PC-9 (cell line): ENCODE measurements around the gene FCN2. TPM values are rescaled to one million over a fixed set of nuclear protein-coding genes. Genes with fewer than 3 reads are reported as not detected.
A peak's percentile ranks its signal among the peaks of the same experiment; 100 is the strongest.

Experiments used
- BruUV-seq: library from RNA; stranded (reverse); fragments of 400-500 nt; replicated peaks from 2 replicates; lab custom pipeline; 2021; lab: Mats Ljungman, UMichigan
- CTCF ChIA-PET: fragments of 300-600 bp; sonication (Branson Sonifier 250); formaldehyde crosslinking; loops from one replicate; lab custom pipeline; 2022; ENCODE audit warnings: antibody characterized with exemption; lab: Charles Lee
- POLR2A ChIA-PET: fragments of 300-600 bp; sonication (Branson Sonifier 250); formaldehyde crosslinking; loops from one replicate; lab custom pipeline; 2022; ENCODE audit warnings: antibody characterized with exemption; ENCODE audit not compliant: unreplicated experiment; lab: Charles Lee
- DNase-seq, 2 experiments: peaks; one replicate each; pipeline versions ENCODE4 v3.0.0 to v3.0.0-alpha.2; 2015 to 2022; ENCODE audit warnings: mixed read lengths in 1 of 2
- H2AFZ ChIP-seq: fragments of 200-600 bp; sonication (generic); 2 replicates; pipeline ENCODE4 v1.8.1; 2017; ENCODE audit warnings: antibody characterized with exemption
- H3F3A ChIP-seq: fragments of 200-600 bp; sonication (generic); 2 replicates; pipeline ENCODE4 v1.8.1; 2017; ENCODE audit warnings: antibody characterized with exemption, mild to moderate bottlenecking, low read depth; ENCODE audit not compliant: insufficient read depth
- H3K27ac ChIP-seq: fragments of 200-600 bp; sonication (generic); 2 replicates; pipeline ENCODE4 v1.6.1; 2016; ENCODE audit warnings: mixed run types
- H3K27me3 ChIP-seq: fragments of 200-600 bp; sonication (generic); 2 replicates; pipeline ENCODE4 v1.6.1; 2016; ENCODE audit warnings: low read depth, mixed run types; ENCODE audit not compliant: insufficient read depth
- H3K36me3 ChIP-seq: fragments of 200-600 bp; sonication (generic); 2 replicates; pipeline ENCODE4 v1.6.1; 2016; ENCODE audit warnings: low read depth, mixed run types
- H3K4me1 ChIP-seq: fragments of 200-600 bp; sonication (generic); replicated peaks from 2 replicates; pipeline ENCODE4 v1.6.1; 2016; ENCODE audit warnings: mixed run types; ENCODE audit not compliant: insufficient read depth
- H3K4me2 ChIP-seq: fragments of 200-600 bp; sonication (generic); 2 replicates; pipeline ENCODE4 v1.6.1; 2017; ENCODE audit warnings: mixed run types
- H3K4me3 ChIP-seq: fragments of 200-600 bp; sonication (generic); 2 replicates; pipeline ENCODE4 v1.6.1; 2016; ENCODE audit warnings: mixed run types
- H3K79me2 ChIP-seq: fragments of 200-600 bp; sonication (generic); 2 replicates; pipeline ENCODE4 v1.6.1; 2017; ENCODE audit warnings: low read depth, mixed run types
- H3K9me2 ChIP-seq: fragments of 200-600 bp; sonication (generic); 2 replicates; pipeline ENCODE4 v1.8.1; 2017; ENCODE audit warnings: mild to moderate bottlenecking; ENCODE audit not compliant: insufficient read depth
- H3K9me3 ChIP-seq: fragments of 200-600 bp; sonication (generic); 2 replicates; pipeline ENCODE4 v1.8.1; 2016; ENCODE audit warnings: low read depth; ENCODE audit not compliant: insufficient read depth
- H4K20me1 ChIP-seq: fragments of 200-600 bp; sonication (generic); 2 replicates; pipeline ENCODE4 v1.8.1; 2017; ENCODE audit not compliant: insufficient read depth
- CTCF ChIP-seq: fragments of 200-600 bp; sonication (generic); conservative IDR thresholded peaks from 2 replicates; pipeline ENCODE4 v1.6.1; 2017; ENCODE audit warnings: mixed run types, antibody characterized with exemption, mild to moderate bottlenecking, moderate library complexity
- EZH2 ChIP-seq: fragments of 200-600 bp; sonication (generic); IDR thresholded peaks from 2 replicates; pipeline ENCODE4 v1.8.0; 2017; ENCODE audit warnings: antibody characterized with exemption, low read depth
- intact Hi-C: fragments of 100-400 bp; cut with micrococcal nuclease; formaldehyde crosslinking; loops from one replicate; pipeline ENCODE4 v1.10.0; 2022; ENCODE audit not compliant: unreplicated experiment
- total RNA-seq: library from RNA; stranded (reverse); gene quantifications from 2 replicates; pipeline ENCODE4 v1.2.3, GENCODE V29; 2021

FCN2 gene
- total RNA-seq, 1 experiment from 2014 or later = not detected

- ChIA-PET CTCF (no interaction called here), POLR2A (no interaction called here)
- no TSS peak for BruUV-seq
- Histone ChIP-seq H3K36me3 (no peaks in the 10 kb centered on the region), H2AFZ (no peak overlapping the region), H4K20me1 (no peaks in the 10 kb centered on the region; the same call in 1 of the 2 replicates), H3K79me2 (no peaks in the 10 kb centered on the region), H3F3A (no peaks in the 10 kb centered on the region; the same call in 1 of the 2 replicates), H3K27me3 (peaks cover 77% of the 10 kb centered on the region), H3K4me3 (no peak overlapping the region), H3K4me1 (no peaks in the 10 kb centered on the region), H3K27ac (no peak overlapping the region), H3K9me3 (no peaks in the 10 kb centered on the region), H3K9me2 (no peaks in the 10 kb centered on the region), H3K4me2 (no peak overlapping the region)
- TF ChIP-seq EZH2 (no peak), CTCF (no peak)
- intact Hi-C loops = loop anchor here (5.0 kb wide), 1 partner anchor 411 kb away; no protein-coding TSS in a partner anchor
- peak; percentile 38 to 64 for DNase-seq
Measured at GRCh38 chr9:134858051-134858841, 22.4 kb upstream of the FCN2 start.

DNA sequence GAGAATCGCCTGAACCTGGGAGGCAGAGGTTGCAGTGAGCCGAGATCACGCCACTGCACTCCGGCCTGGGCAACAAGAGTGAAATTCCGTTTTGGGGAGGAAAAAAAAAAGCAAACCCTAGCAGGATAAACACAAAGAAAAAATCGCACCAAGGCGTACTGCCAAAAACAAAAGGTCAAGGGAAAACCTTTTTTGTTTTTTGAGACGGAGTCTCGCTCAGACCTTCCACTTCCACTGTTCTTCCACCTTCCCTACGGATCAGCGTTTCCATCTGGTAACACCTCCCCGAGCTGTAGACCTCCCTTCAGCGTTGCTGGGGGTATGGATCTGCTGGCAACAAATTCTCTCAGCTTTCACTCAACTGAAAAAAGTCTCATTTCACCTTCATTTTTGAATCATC, 20.1 kb upstream of the FCN2 start:
- H4K20me1 ChIP-seq = no peaks in the 10 kb centered on the region; the same call in 1 of the 2 replicates
- no peak overlapping the region for H3K27ac ChIP-seq
- no peaks in the 10 kb centered on the region for H3K4me1 ChIP-seq
- peaks cover 77% of the 10 kb centered on the region for H3K27me3 ChIP-seq
- POLR2A ChIA-PET = no interaction called here
- no peak overlapping the region for H3K4me3 ChIP-seq
- H3K9me3 ChIP-seq = no peaks in the 10 kb centered on the region
- TF ChIP-seq CTCF (no peak), EZH2 (no peak)
- DNase-seq = no peak
- no peak overlapping the region for H3K4me2 ChIP-seq
- H3K36me3 ChIP-seq = no peaks in the 10 kb centered on the region
- BruUV-seq = no TSS peak
- CTCF ChIA-PET = no interaction called here
- no peaks in the 10 kb centered on the region for H3K9me2 ChIP-seq
- intact Hi-C loops = no loop called here
- no peak overlapping the region for H2AFZ ChIP-seq
- H3K79me2 ChIP-seq = no peaks in the 10 kb centered on the region
- H3F3A ChIP-seq = no peaks in the 10 kb centered on the region; the same call in 1 of the 2 replicates

DNA sequence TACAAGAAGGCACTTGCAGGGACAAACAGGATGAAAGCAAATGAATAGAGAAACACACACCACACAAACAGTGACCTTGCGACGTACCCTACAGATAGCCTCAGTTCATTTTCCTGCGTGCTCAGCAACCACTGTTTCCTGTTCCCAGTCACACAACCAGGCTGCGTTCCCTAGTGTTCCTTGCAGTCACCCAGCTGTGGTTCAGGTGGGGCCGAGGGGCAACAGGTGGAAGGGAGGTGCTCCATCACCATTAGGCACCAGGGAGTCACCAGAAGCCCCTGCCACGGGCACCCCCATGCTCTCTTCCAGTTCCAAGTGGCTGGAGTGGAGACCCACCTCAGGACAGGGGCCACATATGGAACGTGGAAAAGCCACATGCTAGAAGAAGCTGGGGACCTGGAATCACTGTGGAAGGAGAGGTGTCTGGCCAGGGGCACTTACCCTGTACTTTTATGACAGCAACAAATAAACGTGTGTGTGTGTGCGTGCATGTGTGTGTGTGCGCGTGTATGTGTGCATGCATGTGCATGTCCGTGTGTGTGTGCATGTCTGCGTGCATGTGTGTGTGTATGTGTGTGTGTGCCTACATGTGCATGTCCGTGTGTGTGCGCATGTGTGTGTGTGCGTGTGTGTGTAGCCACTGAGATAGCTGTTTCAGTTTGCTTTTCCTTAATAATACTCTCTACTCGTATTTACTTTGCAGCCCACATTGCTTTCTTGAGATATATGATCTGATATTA, 18.8 kb upstream of the FCN2 start:
- Histone ChIP-seq H2AFZ (no peak overlapping the region), H3K4me1 (no peaks in the 10 kb centered on the region), H3K4me3 (no peak overlapping the region), H3K4me2 (no peak overlapping the region), H3K9me2 (no peaks in the 10 kb centered on the region), H3K27me3 (peaks cover 65% of the 10 kb centered on the region), H3K79me2 (no peaks in the 10 kb centered on the region), H3K9me3 (no peaks in the 10 kb centered on the region), H3F3A (no peaks in the 10 kb centered on the region; the same call in 1 of the 2 replicates), H3K27ac (no peak overlapping the region), H4K20me1 (no peaks in the 10 kb centered on the region; the same call in 1 of the 2 replicates), H3K36me3 (no peaks in the 10 kb centered on the region)
- TF ChIP-seq CTCF (no peak), EZH2 (no peak)
- intact Hi-C loops = no loop called here
- ChIA-PET POLR2A (no interaction called here), CTCF (no interaction called here)
- no TSS peak for BruUV-seq
- DNase-seq = no peak
